Activated CD4-positive, alpha-beta T cell treated with anti-CD3 and anti-CD28 coated beads, Interleukin-2, amount 50 U/mL, for 4 hours (primary cell): ENCODE measurements around the gene ARMC5.

Experiments
- DNase-seq, 2 experiments: peaks; one replicate each; pipeline ENCODE4 v3.0.0-alpha.2; 2020

Gene ARMC5

DNA sequence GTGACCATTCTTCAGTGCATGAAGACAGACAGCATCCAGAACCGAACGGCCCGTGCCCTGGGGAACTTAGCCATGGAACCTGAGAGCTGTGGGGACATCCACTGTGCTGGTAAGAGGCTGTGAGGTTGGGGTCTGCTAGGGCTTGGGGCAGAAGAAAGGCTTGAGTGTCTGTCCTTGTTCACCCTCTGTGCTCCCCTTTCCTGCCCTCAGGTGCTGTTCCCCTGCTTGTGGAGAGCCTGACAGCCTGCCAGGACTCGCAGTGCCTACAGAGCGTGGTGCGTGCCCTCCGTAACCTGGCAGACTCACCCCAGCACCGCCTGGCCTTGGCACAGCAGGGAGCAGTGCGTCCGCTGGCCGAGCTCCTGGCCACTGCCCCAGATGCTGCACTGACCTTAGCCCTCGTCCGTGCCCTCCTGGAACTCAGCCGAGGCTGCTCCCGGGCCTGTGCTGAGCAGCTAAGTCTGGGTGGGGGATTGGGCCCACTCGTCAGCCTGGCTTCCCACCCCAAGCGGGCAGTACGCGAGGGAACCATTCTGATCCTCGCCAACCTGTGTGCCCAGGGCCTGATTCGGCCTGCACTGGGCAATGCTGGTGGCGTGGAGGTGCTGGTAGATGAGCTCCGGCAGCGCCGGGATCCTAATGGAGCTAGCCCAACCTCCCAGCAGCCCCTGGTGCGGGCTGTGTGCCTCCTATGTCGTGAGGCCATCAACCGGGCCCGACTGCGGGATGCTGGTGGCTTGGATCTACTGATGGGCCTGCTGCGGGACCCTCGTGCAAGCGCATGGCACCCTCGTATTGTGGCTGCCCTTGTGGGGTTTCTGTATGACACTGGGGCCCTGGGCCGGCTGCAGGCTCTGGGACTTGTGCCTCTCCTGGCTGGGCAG, 2.9 kb downstream of the ARMC5 start:
- DNase-seq: no peak

DNA sequence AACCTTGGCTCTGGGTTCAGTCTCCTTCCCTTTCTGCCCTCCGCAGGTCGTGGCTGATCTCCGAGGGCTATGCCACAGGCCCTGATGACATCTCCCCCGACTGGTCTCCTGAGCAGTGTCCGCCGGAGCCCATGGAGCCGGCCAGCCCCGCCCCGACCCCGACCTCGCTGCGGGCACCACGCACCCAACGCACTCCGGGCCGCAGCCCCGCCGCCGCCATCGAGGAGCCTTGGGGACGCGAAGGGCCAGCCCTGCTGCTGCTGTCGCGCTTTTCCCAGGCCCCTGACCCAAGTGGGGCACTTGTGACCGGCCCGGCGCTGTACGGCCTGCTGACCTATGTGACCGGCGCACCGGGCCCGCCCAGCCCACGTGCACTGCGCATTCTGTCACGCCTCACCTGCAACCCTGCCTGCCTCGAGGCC, 5.1 kb downstream of the ARMC5 start:
- no peak for DNase-seq

DNA sequence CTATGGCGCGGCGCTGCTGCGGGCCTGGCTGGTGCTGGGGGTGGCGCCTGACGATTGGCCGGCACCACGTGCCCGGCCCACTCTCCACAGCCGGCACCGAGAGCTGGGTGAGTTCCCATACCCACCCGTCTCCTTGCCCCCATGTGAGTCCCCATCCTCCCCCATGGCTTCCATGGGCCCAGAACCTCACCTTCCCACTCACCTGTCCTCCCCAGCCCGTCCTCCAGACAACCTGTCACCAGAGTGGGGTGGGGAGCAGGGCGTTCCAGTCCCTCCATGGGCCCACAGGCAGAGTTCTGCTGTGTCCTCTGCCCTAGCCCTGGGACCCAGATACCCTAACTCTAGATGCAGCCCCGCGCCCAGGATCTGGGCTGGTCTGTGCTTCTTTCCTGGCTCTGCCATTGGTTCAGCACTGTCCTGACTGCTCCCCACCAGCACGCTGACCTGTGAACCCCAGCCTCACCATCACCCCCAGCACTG, 5.5 kb downstream of the ARMC5 start:
- DNase-seq: no peak

DNA sequence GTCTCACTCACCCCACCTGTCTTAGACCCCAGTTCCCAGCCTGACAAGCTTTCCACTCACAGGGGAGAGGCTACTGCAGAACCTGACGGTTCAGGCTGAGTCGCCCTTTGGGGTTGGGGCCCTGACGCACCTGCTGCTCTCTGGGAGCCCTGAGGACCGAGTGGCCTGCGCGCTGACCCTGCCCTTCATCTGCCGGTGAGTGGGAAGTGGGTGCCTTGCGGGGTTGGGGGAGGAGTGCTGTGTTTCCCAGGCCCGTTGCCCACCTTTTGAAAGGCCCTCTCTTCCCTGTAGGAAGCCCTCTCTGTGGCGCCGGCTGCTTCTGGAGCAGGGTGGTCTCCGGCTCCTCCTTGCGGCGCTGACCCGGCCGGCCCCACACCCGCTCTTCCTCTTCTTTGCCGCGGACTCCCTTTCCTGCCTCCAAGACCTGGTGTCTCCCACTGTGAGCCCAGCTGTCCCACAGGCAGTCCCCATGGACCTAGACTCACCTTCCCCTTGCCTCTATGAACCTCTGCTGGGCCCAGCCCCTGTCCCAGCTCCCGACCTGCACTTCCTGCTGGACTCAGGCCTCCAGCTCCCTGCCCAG, 6.6 kb downstream of the ARMC5 start:
- DNase-seq: no peak

DNA sequence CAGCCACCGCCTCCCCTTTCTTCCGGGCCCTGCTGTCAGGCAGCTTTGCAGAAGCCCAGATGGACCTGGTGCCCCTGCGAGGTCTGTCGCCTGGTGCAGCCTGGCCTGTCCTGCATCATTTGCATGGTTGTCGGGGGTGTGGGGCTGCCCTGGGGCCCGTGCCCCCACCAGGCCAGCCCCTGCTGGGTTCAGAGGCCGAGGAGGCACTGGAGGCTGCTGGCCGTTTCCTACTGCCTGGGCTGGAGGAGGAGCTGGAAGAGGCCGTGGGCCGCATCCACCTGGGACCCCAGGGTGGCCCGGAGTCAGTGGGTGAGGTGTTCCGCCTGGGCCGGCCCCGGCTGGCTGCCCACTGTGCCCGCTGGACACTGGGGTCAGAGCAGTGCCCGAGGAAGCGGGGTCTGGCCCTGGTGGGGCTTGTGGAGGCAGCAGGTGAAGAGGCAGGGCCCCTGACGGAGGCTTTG, 7.1 kb downstream of the ARMC5 start:
- DNase-seq: no peak

DNA sequence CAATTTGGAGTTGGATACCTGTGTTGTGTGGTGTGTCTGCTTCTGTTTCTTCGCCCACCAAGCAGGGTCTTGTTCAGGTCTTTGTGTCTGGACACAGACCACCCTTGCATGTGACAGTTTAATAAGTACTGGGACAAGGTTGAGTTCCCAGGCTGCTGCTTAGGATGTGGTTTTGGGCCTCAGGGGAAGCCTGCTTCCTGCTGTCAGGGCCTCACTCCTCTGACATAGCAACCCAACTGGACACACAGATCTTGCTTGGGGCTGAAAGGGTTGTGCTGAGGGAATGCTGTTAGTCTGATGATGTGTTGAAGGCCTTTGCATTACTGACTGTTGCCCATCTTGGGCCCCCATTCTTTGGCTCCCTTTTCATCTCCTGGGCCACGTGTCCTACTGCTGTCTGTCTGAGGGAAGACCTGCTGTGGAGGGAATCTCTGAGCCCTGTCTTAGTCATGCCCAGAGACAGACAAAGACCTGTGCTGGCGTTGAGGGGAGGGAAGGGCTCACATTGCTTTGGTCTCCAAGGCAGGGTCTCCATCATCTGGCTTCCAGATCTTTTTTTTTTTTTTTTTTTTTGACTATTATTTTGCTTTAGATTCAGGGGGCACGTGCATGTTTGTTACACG, 8.0 kb downstream of the ARMC5 start:
- DNase-seq: no peak

DNA sequence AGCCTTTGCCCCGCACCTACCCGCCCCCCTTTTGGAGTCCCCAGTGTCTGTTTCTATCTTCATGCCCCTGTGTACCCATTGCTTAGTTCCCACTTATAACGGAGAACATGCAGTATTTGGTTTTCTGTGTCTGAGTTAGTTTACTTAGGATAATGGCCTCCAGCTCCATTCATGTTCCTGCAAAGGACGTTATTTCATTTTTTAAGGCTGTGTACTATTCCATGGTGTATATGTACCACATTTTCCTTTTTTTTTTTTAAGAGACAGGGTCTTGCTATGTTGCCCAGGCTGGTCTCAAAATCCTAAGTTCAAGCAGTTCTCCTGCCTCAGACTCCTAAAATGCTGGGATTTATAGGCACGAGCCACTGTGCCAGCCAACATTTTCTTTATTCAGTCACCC, 8.6 kb downstream of the ARMC5 start:
- no peak for DNase-seq

DNA sequence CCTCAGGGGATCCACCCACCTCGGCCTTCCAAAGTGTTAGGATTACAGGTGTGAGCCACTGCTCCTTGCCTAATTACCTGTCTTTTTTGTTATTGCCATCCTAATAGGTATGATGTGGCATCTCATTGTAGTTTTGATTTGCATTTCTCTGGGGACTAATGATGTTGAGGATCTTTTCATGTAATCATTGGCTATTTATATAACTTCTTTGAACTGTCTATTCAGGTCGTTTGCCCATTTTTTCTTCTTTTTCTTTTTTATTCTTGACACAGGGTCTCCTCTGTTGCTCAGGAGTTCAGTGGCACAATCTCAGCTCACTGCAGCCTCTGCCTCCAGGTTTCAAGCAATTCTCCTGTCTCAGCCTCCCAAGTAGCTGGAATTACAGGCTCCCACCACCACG, 11.3 kb downstream of the ARMC5 start:
- no peak for DNase-seq

DNA sequence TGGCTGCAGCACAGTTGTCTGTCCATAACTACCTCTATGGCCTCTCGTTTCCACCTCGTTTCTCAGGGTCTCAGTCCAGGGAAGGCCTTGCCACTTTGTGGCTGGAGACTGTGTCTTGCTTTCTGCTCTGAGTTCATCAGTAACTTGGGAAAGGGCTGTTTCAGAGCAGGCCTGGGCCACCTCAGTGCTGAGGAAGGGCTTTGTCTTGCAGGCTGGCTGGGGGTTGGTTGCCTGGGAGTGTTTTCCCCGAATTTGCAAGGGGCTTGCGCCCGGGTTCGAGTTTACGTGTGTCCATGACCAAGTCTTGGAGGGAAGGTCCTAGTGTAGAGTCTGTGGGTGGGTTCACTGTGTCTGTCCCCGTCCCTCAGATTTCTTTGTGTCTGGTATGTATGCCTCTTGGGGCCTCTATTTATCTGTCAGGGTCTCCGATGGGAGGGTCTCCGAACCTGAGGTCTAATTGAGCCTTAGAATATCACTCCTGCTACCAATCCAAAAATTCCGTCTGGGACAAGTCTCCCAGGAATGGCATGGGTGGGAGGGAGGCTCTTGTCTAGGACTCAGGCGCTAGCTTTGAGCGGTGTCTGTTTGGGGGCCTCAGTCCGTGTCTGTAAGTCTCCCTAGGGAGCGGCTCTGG, 12.1 kb downstream of the ARMC5 start:
- no peak for DNase-seq

DNA sequence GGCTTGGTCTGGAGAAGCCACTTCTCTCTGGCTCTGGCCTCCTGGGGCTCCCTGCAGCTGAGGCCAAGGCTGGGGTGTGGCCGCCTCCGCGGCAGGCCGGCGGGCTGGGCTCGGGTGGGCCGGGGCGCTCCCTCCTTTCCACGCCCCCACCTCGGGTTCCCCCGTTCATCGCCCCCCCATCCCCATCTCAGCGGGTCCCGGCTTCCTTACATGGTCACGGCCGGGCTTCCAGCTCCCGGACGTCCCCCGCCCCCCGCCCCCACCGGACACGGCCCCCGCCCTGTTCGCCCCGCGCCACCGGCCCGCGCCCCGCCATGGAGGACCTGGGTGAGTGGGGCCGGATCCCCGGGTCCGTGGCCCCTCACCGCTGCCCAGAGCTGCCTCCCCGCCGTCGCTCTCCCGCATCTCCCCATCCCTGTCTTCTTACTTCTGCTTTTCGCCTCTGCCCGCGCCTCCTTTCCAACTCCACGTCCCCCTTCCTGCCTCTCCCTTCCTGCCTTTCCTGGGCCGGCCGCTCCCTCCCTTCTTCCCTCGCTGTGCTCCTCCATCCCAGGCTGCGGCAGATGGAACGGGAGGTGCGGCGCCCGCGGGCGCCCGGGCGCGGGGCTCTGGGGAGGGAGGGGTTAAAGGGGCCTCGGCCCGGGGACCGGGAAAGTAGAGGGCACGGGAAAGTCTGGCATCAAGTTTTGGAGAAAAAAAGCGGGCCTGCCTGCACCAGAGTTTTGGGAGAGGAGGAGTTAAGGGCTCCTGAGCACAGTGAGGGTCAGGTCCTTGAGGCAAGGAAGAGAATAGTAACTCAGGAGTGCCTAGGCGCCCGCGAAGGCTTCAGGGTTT, 12.8 kb downstream of the ARMC5 start, which contains the start of gene TGFB1I1:
Gene TGFB1I1 (plus strand): TSS at position 278 of the 834 bp plus-strand sequence. CDS start 37 bp downstream, at position 315.
- no peak for DNase-seq

DNA sequence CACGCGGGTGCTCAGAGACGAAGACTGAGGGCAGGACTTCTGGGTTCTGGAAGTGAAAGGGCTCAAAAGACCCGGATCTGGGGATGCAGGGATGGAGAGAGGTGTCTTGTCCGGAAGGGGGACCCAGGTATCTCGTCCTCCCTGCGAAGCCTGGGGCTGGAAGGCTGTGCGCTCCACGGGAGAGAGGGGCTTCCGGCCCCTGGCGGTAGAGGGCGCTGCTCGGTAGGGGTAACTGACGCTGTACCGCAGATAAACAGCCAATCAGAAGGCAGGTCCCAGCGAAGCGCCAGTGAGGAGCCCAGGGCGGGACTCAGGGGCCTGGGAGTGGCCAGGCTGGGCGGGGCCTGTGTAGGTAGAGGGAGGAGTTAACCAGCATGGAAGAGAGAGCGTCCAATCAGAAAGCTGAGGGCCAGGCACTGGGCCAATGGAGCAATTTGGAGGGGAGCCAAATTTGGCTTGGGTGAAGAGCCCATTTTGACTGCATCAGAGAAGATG, 13.5 kb downstream of the ARMC5 start:
- no peak for DNase-seq

DNA sequence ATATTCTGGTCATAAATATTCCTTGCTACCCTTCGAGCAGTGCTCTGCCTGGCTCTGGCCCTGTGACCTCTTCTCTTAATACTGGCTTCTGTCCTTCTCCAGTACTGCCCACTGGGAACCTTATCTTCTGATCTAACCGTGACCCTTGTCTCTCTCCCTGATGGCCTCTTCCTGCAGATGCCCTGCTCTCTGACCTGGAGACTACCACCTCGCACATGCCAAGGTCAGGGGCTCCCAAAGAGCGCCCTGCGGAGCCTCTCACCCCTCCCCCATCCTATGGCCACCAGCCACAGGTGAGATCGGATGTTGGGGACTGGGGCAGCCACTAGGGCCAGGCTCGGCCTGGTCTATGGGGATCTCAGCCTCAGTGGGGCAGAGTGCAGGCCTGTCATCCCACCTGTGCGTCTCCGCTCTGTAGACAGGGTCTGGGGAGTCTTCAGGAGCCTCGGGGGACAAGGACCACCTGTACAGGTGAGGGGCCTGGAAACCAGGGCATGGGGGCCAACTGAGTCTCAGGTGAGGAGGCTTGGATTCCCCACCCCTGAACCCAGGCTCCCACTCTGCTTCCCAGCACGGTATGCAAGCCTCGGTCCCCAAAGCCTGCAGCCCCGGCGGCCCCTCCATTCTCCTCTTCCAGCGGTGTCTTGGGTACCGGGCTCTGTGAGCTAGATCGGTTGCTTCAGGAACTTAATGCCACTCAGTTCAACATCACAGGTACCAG, 14.1 kb downstream of the ARMC5 start:
- DNase-seq: no peak

DNA sequence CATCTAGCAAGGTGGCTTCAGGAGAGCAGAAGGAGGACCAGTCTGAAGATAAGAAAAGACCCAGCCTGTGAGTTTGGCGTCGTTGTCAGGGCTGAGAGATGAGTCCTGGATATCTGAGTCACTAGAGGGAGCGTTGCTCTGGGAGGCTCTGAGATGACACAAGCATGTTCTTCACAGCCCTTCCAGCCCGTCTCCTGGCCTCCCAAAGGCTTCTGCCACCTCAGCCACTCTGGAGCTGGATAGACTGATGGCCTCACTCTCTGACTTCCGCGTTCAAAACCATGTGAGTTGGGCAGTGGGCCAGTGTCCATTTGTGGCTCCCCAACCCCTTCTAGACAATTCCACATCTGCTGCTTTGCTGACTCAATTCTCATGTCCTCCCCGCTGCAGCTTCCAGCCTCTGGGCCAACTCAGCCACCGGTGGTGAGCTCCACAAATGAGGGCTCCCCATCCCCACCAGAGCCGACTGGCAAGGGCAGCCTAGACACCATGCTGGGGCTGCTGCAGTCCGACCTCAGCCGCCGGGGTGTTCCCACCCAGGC, 14.9 kb downstream of the ARMC5 start:
- DNase-seq: no peak

DNA sequence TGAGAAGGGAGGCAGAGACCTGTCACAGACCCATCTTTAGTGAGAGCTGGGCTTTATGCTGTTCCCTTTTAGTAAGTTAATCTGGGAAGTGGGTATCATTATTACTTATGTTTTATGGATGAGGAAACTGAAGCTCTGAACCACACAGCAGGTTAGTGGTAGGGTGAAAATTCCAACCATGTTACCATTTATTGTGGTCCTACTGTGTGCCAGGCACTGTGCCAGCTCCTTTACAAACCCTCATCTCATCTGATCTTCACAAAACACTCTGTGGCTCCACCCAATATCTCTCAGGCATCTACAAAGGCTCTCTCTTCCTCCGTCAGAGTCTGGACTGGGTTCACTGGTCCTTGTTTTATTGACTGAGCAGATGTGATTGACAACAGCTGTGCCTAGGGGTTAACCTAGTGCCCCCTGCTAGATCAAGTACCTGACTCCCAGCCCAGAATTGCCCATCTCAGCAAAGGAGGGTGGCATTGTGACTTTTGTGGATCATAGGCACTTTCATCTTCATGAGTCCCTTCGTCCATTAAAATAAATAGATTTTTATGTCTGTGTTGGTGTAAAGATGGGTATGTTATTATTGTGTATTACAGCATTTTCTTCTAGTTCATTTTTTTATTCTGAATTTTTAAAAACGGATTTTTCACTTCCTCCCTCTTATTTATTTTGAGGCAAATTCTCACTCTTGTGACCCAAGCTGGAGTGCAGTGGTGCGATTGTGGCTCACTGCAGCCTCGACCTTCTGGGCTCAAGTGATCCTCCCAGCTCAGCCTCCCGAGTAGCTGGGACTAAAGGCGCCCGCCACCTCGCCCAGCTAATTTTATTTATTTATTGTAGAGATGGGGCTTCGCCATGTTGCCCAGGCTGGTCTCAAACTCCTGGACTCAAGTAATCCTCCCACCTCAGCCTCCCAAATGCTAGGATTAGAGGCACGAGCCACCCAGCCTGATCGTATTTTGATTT, 15.8 kb downstream of the ARMC5 start:
- no peak for DNase-seq

DNA sequence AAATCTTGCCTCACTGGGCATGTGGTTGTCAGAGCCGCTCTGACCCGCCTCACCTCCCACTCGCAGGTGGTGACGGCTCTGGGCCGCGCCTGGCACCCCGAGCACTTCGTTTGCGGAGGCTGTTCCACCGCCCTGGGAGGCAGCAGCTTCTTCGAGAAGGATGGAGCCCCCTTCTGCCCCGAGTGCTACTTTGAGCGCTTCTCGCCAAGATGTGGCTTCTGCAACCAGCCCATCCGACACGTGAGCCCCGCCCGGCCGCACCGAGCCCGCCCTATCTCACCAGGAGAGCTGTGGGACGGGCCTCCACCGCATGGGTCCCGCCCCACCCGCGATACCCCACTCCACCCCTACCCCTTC, 16.6 kb downstream of the ARMC5 start:
- DNase-seq: no peak

DNA sequence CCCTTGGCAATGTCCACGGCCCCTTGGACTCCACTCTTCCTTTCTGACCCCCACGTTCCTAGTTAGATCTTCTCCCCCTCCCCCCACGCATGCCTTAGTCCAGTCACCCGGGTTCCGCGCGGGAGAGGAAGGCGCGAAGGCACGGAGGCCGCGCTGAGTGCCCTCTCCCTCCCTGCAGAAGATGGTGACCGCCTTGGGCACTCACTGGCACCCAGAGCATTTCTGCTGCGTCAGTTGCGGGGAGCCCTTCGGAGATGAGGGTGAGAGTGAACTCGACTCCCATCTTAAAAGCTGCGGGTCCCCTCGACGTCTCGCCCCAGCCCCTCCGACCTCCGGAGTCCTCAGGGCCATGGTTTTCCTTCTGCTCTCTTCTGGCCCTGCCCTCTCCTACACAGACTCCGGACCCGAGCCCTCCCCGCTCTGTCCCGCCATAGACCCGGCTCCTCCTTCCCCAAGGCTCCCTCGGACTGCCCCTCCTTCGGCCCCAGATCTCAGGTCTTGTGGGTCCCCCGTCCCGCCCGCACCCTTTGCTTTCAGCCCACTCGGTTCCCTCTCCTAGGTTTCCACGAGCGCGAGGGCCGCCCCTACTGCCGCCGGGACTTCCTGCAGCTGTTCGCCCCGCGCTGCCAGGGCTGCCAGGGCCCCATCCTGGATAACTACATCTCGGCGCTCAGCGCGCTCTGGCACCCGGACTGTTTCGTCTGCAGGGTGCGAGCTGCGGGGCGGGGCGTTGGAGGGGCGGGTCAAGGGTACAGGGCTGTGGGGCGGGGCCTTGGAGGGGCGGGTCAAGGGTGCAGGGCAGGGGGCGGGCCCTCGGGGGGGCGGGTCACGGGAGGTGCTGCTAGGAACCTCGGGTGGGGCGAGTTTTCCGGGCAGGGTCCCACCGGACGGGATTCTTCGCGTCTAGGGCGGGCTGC, 17.3 kb downstream of the ARMC5 start:
- peak; percentile 91 to 92 for DNase-seq

DNA sequence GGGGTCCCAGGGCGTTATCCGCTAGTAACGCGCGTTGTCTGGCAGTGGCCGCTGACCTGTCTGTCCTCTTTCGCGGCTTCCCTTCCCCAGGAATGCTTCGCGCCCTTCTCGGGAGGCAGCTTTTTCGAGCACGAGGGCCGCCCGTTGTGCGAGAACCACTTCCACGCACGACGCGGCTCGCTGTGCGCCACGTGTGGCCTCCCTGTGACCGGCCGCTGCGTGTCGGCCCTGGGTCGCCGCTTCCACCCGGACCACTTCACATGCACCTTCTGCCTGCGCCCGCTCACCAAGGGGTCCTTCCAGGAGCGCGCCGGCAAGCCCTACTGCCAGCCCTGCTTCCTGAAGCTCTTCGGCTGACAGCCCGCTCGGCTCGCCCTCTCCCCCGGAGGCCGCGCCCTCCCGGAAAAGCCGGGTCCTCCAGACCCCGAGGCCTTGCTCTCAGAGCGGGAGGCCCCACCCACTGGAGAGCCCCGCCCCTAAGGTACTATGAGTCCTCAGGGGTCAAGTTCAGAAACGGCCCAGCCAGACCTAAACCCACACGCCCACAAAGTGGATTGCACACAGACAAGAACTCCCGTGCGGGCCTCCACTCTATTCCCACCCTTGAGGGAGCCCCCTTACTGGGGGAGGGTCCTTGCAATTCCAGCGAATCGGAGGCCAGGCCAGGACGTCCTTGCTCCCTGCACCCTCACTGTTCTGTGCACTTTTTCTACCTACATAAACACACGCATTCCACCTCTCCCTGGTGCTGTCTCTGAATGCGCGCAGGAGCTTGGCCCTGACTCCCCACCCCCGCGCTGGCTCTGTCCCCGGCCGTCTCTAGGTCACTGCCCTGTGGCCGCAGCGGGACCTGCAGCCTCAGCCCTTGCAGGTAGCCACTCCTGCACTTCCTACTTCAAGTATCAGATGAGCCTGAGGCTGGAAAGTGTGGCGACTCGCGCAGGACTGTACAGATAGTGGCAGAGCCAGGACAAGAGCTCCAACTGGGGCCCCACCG, 18.2 kb downstream of the ARMC5 start:
- DNase-seq: peak in 1 of 2 experiments; percentile 26
